OCI-LY3 (cell line): ENCODE results near the gene DPYSL3.

ENCODE experiments used
- H2AFZ ChIP-seq: fragments of 200-600, 300-600 bp; shearing (Covaris generic); 2 replicates; pipeline ENCODE4 v1.6.0; 2014; ENCODE audit warnings: antibody characterized with exemption, low read depth, low read length
- H3K27ac ChIP-seq: fragments of 200-600, 300-600 bp; sonication (generic); 2 replicates; pipeline ENCODE4 v1.5.1; 2014; ENCODE audit warnings: mild to moderate bottlenecking, low read length, moderate library complexity, mixed read lengths
- H3K27me3 ChIP-seq: fragments of 200-600, 300-600 bp; sonication (generic); 2 replicates; pipeline ENCODE4 v1.6.1; 2014; ENCODE audit warnings: low read depth, low read length, mixed read lengths
- H3K36me3 ChIP-seq: fragments of 200-600, 300-600 bp; sonication (generic); replicated peaks from 2 replicates; pipeline ENCODE3; 2014; ENCODE audit warnings: low read depth, low read length, mixed read lengths
- H3K4me1 ChIP-seq: fragments of 300-600, 200-600 bp; sonication (generic); 2 replicates; pipeline ENCODE4 v1.6.1; 2014; ENCODE audit warnings: low read length, mixed read lengths
- H3K4me2 ChIP-seq: fragments of 200-600, 300-600 bp; sonication (generic); 2 replicates; pipeline ENCODE4 v1.6.1; 2014; ENCODE audit warnings: low read length, mixed read lengths
- H3K4me3 ChIP-seq: fragments of 300-600, 200-600 bp; sonication (generic); 2 replicates; pipeline ENCODE4 v1.5.1; 2014; ENCODE audit warnings: antibody characterized with exemption, mild to moderate bottlenecking, low read length, moderate library complexity
- H3K79me2 ChIP-seq: fragments of 300-600, 200-600 bp; shearing (Covaris generic); 2 replicates; pipeline ENCODE4 v1.6.1; 2014; ENCODE audit warnings: mild to moderate bottlenecking, low read length, mixed read lengths
- H3K9ac ChIP-seq: fragments of 300-600, 200-600 bp; shearing (Covaris generic); 2 replicates; pipeline ENCODE4 v1.6.0; 2014; ENCODE audit warnings: mild to moderate bottlenecking, low read length, moderate library complexity
- H3K9me3 ChIP-seq: fragments of 200-600, 300-600 bp; shearing (Covaris generic); 2 replicates; pipeline ENCODE4 v1.6.1; 2014; ENCODE audit warnings: low read length, mixed read lengths; ENCODE audit not compliant: insufficient read depth
- H4K20me1 ChIP-seq: fragments of 200-600, 300-600 bp; sonication (generic); 2 replicates; pipeline ENCODE4 v1.6.1; 2016; ENCODE audit warnings: low read length, mixed read lengths; ENCODE audit not compliant: insufficient read depth
- CTCF ChIP-seq: fragments of 200-600, 300-600 bp; sonication (generic); IDR thresholded peaks from 2 replicates; pipeline ENCODE4 v1.5.1; 2014; ENCODE audit warnings: antibody characterized with exemption, low read length, low read depth
- EZH2phosphoT487 ChIP-seq: fragments of 200-600 bp; shearing (Covaris generic); IDR thresholded peaks from 2 replicates; pipeline ENCODE4 v1.6.1; 2018; ENCODE audit warnings: antibody characterized with exemption, mixed run types, low read depth

Gene DPYSL3

GRCh38 chr5:147487031-147487750 lies 22.7 kb downstream of the DPYSL3 start:
- no peaks in the 10 kb centered on the region for H3K79me2 ChIP-seq
- H3K9ac ChIP-seq, result no peak overlapping the region
- H4K20me1 ChIP-seq, result no peaks in the 10 kb centered on the region
- no peak overlapping the region for H3K4me2 ChIP-seq
- no peak overlapping the region for H3K4me3 ChIP-seq
- H3K36me3 ChIP-seq, result no peaks in the 10 kb centered on the region
- no peak for TF ChIP-seq CTCF
- H3K4me1 ChIP-seq, result peaks cover 6% of the 10 kb centered on the region
- no peak overlapping the region for H3K27ac ChIP-seq
- H3K9me3 ChIP-seq, result no peaks in the 10 kb centered on the region
- no peaks in the 10 kb centered on the region for H3K27me3 ChIP-seq
- no peak overlapping the region for H2AFZ ChIP-seq

DNA sequence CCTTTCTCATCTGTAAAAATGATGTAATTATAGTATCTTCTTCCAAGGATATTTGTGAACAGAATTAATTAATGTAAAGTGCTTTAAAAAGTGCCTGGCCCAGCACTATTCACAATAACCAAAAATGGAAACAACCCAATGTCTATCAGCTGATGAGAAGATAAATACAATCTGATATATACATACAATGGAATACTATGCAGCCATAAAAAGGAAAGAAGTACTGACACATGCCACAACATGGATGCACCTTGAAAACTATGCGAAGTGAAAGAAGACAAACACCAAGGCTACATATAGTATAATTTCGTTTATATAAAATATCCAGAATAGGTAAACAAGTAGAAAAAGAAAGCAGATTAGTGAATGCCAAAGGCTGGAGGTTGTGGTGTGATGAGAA lies 24.1 kb downstream of the DPYSL3 start:
- Histone ChIP-seq H3K27ac (no peak overlapping the region), H3K4me3 (no peak overlapping the region), H3K27me3 (no peaks in the 10 kb centered on the region), H3K36me3 (no peaks in the 10 kb centered on the region), H3K4me1 (peaks cover 15% of the 10 kb centered on the region), H3K4me2 (no peak overlapping the region), H3K79me2 (no peaks in the 10 kb centered on the region), H4K20me1 (no peaks in the 10 kb centered on the region), H2AFZ (no peak overlapping the region), H3K9ac (no peak overlapping the region), H3K9me3 (no peaks in the 10 kb centered on the region)
- no peak for TF ChIP-seq CTCF
- TF ChIP-seq EZH2phosphoT487, result no peak

GRCh38 chr5:147485046-147485445 lies 24.8 kb downstream of the DPYSL3 start:
- H2AFZ ChIP-seq, result no peak overlapping the region

GRCh38 chr5:147484708-147485020 lies 25.2 kb downstream of the DPYSL3 start:
- no peak overlapping the region for H3K4me3 ChIP-seq
- no peaks in the 10 kb centered on the region for H3K79me2 ChIP-seq
- H3K4me1 ChIP-seq, result peaks cover 16% of the 10 kb centered on the region
- H4K20me1 ChIP-seq, result no peaks in the 10 kb centered on the region
- H3K27ac ChIP-seq, result no peak overlapping the region
- H2AFZ ChIP-seq, result no peak overlapping the region
- no peak overlapping the region for H3K4me2 ChIP-seq
- TF ChIP-seq EZH2phosphoT487 (no peak), CTCF (no peak)
- H3K36me3 ChIP-seq, result no peaks in the 10 kb centered on the region
- H3K9me3 ChIP-seq, result no peaks in the 10 kb centered on the region
- H3K27me3 ChIP-seq, result no peaks in the 10 kb centered on the region
- H3K9ac ChIP-seq, result no peak overlapping the region

More at GRCh38 chr5:147485046-147485445, 24.8 kb downstream of the DPYSL3 start:
- no peak for TF ChIP-seq EZH2phosphoT487
- TF ChIP-seq CTCF, result no peak
- Histone ChIP-seq H3K79me2 (no peaks in the 10 kb centered on the region), H3K36me3 (no peaks in the 10 kb centered on the region), H3K4me1 (peaks cover 15% of the 10 kb centered on the region), H3K27me3 (no peaks in the 10 kb centered on the region), H3K4me3 (no peak overlapping the region), H3K27ac (no peak overlapping the region), H3K9ac (no peak overlapping the region), H4K20me1 (no peaks in the 10 kb centered on the region), H3K4me2 (no peak overlapping the region), H3K9me3 (no peaks in the 10 kb centered on the region)
